Measurements from ENCODE around the gene PIBF1. TPM values are rescaled to one million over a fixed set of nuclear protein-coding genes. Genes with fewer than 3 reads are reported as not detected.
"Not testable (repeated sequence)": the region's sequence is repeated elsewhere in the genome, so short reads cannot be mapped to it uniquely, and the experiment has no call there.

PIBF1 gene
- total RNA-seq, 1 experiment from 2014 or later, result 20.4 TPM

- DNase-seq (ENCODE audit: low read depth), result no peak
Measured at GRCh38 chr13:73018336-73018735, 236.4 kb downstream of the PIBF1 start.

- DNase-seq (ENCODE audit: low read depth), result no peak
Measured at GRCh38 chr13:73025217-73026012, 243.5 kb downstream of the PIBF1 start.

GRCh38 chr13:73034901-73035300 lies 253.0 kb downstream of the PIBF1 start:
- no peak for DNase-seq (ENCODE audit: low read depth)

- DNase-seq (ENCODE audit: low read depth), result no peak
Measured at GRCh38 chr13:73035660-73036059, 253.7 kb downstream of the PIBF1 start.

GRCh38 chr13:73036566-73036965 lies 254.6 kb downstream of the PIBF1 start:
- no peak for DNase-seq (ENCODE audit: low read depth)

GRCh38 chr13:73038064-73038463 lies 256.1 kb downstream of the PIBF1 start:
- DNase-seq (ENCODE audit: low read depth), result no peak

- DNase-seq (ENCODE audit: low read depth), result no peak
Measured at GRCh38 chr13:73039201-73040108, 257.5 kb downstream of the PIBF1 start.

- DNase-seq (ENCODE audit: low read depth), result no peak
Measured at GRCh38 chr13:73040484-73040883, 258.6 kb downstream of the PIBF1 start.

GRCh38 chr13:73040968-73041596 lies 259.1 kb downstream of the PIBF1 start:
- no peak for DNase-seq (ENCODE audit: low read depth)

- DNase-seq (ENCODE audit: low read depth), result no peak
Measured at GRCh38 chr13:73045031-73045430, 263.1 kb downstream of the PIBF1 start.

- not testable (repeated sequence) for DNase-seq (ENCODE audit: low read depth)
Measured at GRCh38 chr13:73048615-73049014, 266.7 kb downstream of the PIBF1 start.

- DNase-seq (ENCODE audit: low read depth), result no peak
Measured at GRCh38 chr13:73054712-73055111, 272.8 kb downstream of the PIBF1 start.

GRCh38 chr13:73055813-73056564 lies 274.1 kb downstream of the PIBF1 start:
- DNase-seq (ENCODE audit: low read depth), result peak; percentile 83

GRCh38 chr13:73056565-73056962 lies 274.6 kb downstream of the PIBF1 start:
- DNase-seq (ENCODE audit: low read depth), result no peak

- DNase-seq (ENCODE audit: low read depth), result no peak
Measured at GRCh38 chr13:73057284-73058063, 275.5 kb downstream of the PIBF1 start.

- no peak for DNase-seq (ENCODE audit: low read depth)
Measured at GRCh38 chr13:73058064-73058313, 276.1 kb downstream of the PIBF1 start.

- no peak for DNase-seq (ENCODE audit: low read depth)
Measured at GRCh38 chr13:73058432-73058735, 276.5 kb downstream of the PIBF1 start.

GRCh38 chr13:73058736-73059459 lies 277.0 kb downstream of the PIBF1 start, which contains the start of gene KLF5:
Gene KLF5, plus strand, starts transcription at chr13:73059005. Its CDS starts 323 bp downstream, at chr13:73059328.
- DNase-seq (ENCODE audit: low read depth), result peak; percentile 91

- DNase-seq (ENCODE audit: low read depth), result peak; percentile 33
Measured at GRCh38 chr13:73059460-73060250, 277.7 kb downstream of the PIBF1 start.

Data from RPMI7951 (cell line).